ENCODE results near the gene CGNL1. TPM values are rescaled to one million over a fixed set of nuclear protein-coding genes. Genes with fewer than 3 reads are reported as not detected.
A peak's percentile ranks its signal among the peaks of the same experiment; 100 is the strongest.

Gene CGNL1
- total RNA-seq, 1 donor from 2014 or later = 5.7 TPM

DNA sequence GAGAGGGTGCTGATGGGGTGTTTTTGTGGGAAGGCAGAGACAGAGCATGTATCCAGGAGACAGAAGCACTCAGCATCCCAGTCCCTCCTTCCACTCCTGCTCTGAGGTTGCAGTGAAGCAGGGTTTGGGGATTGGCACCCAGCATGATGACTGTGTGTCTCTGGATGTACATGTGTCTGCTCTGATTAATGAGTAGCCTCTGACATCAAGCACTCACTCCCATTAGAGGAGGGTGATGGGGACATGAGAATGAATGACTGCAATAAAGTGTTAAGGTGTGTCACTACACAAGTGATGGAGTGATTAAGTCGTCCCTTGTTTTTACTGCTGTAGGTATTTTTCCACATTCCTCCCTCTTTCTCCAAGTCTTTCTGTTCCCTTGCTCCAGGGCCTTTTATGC, 205.8 kb downstream of the CGNL1 start:
- DNase-seq (ENCODE audit: low spot score in 2 of 2) (no peak), FAIRE-seq (no peak)

DNA sequence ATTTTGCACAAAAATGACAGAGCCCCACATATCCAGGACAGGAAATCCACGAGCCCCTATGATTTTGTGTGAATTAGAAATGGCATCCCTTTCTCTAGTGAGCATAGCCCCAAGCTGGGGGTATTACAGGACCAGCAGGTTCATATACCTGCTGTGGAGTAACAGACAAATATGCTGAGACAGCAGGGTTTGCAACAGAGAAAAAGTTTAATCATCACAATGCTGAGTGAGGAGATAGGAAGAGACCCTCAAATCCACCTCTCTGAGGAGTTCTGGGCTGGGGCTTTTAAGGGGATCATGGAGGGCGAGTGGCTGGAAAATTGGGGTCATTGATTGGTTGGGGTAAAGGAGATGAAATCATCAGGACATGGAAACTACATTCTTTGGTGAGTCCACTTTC, 207.0 kb downstream of the CGNL1 start:
- FAIRE-seq (no peak), DNase-seq (ENCODE audit: low spot score in 2 of 2) (no peak)

DNA sequence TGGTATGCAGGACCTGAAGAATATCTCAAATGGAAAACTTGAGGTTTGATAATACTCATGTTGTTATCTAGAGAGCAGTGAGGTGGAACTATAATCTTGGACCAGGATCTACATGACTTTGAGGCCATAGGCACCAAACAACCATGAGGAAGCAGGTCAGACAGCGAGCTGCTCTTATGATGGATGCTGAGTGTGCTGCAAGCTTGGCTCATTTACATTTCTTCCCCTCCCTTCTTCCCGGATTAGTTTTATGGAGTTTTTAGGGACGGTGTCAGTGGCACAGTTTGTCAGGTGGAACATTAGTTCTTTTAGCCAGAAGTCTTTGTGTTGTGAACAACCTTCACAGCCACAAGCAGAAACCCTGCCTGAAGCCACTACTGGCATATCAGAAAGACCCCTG, 207.4 kb downstream of the CGNL1 start:
- DNase-seq (ENCODE audit: low spot score in 2 of 2) (no peak), FAIRE-seq (no peak)

DNA sequence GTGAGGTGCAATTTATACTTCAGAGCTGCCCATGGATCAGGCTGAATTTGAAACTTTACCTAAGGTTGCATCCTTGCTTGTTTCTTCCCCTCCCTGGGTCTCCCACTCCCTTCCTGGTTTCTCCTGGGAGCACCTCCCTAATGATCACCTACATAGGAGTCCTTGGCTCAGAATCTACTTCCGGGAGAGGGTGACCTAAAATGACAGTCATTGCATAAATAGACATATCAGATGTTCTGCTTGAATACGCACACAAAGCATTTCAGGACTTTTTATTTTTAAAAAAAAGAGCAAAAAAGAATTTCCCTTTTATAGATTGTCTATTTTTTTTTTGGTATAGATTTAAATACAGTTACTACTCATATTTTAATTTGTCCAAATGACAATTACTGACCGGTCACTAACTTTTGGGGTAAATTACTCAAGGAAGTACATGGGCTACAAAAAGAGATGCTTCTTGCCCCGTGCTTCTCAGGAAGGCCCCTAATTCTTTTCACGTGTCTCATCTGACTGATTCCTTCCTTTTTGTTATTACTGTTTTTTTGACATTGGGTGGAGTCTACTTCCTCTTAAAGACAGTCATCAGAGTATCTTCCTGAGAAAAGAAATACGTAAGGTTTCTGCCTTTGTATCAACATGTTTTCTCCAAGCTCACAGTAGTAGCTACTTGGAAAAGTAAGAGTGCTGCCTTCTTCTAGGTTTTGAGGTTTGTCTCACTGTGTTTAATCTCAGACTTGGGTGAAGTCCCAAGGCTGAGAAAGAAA, 210.5 kb downstream of the CGNL1 start:
- no peak for FAIRE-seq

DNA sequence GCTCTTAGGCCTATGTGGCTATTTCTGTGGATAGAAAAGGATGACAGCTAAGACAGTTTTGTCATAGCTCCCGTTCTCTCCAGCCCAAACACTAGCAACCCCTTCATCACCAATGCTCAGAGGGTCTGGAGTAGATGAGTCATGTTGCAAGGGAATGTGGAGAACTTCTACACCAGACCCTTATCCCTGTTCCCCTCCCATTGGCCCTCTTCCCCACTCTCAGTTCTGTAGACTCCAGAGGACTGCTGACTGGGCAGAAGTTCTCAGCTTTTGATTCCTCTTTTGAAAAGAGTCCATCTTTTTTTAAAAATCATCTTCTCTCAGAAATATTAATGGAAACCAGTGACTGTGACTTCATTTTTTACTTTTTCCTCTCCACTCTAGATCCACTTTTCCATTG, 213.0 kb downstream of the CGNL1 start:
- FAIRE-seq (no peak), DNase-seq (ENCODE audit: low spot score in 2 of 2) (peak in 1 of 2 donors; percentile 19)

More for the DNA sequence above, 210.5 kb downstream of the CGNL1 start:
- no peak for DNase-seq (ENCODE audit: low spot score in 2 of 2)

DNA sequence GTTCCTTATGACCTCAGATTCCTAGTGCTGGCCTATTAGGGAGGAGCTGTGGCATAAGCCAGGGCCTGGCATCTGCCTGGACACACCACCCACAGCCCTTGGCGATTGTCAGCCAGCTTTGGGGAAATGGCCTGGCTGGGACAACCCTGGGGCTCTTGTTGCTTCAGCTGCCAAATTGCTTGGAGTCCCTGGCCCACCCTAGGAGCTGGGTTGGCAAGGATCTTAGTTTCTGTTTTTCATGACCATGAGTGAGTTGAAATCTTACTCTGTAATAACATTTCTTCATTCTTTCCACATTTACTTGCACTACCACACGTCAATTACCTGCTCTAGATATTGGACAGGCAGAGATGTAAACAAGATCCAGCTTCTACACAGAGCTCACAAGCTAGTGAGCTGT, 213.4 kb downstream of the CGNL1 start:
- FAIRE-seq (no peak), DNase-seq (ENCODE audit: low spot score in 2 of 2) (no peak)

DNA sequence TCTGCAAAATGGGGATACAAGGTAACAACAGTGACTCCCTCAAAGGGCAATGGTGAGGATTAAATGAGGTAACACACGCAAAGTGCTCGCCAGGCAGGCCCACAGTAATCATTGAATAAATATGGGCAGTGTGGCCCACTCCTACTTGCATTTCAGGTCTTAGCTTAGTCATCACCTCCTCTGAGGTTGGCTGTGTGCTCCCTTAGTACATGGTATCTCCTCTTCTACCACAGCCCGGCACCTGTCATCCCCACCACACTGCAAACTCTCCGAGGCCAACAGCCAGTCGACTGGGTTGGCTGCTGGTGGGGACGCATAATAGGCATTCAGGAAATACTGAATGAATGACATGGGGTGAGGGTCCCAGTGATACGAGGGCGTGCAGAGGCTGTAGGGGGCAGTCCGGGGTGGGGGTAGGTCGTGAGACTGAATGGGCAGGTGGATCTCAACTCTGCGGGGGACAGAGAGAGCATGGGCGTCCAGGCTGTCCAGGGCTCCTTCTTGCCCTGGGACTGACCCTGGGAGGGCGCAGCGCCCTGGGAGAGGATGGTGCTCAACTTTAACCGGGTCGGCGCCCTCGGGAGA, 215.0 kb downstream of the CGNL1 start:
- FAIRE-seq = no peak
- no peak for DNase-seq (ENCODE audit: low spot score in 2 of 2)

DNA sequence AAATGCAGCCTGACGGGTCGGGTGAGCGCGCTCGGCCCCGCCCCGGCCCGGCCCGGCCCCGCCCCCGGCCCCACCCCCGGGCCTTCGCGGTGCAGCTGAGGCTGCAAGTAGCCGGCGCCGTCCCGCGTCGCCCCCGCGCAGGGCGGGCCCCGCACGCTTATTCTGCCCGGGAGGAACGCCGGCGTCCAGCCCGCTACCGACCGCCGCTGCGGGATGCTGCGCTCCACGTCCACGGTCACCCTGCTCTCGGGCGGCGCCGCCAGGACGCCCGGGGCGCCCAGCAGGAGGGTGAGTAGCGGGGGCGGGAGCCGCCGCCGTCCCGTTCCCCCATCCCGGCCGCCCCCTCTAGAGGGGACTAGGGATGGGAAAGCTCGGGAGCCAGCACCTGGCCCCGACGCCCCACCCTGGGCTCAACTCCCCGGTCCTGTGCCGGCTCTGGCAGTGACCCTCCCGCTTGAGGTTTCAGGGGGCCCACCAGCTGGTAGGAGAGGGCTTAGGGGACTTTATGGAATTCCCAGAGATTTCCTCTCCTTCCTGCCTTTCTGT, 215.6 kb downstream of the CGNL1 start, which contains the start of gene MYZAP:
Gene MYZAP, plus strand, starts transcription at position 83 of the 546 bp plus-strand sequence. Its CDS starts 131 bp downstream, at position 214.
- no peak for FAIRE-seq
- DNase-seq (ENCODE audit: low spot score in 2 of 2) = peak; percentile 56 to 78

DNA sequence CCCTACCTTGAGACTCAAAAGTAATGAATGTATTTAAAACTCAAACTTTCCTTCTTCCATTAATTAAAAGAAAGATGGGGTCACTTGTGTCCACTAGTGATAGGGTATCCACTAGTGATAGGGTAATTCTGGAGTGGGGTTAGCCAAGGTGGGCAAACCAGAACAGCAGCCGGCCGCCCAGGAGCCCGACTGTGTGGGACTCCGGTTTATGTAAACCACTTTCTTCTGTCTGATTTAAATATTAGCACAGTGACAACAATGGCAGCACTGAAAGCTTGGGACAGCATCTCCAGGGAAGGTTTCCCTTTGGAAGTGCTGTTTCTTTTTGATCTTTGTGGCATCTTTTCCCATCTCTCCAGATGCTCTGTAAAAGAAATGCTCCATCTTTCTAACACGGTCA, 216.1 kb downstream of the CGNL1 start:
- FAIRE-seq (no peak), DNase-seq (ENCODE audit: low spot score in 2 of 2) (no peak)

DNA sequence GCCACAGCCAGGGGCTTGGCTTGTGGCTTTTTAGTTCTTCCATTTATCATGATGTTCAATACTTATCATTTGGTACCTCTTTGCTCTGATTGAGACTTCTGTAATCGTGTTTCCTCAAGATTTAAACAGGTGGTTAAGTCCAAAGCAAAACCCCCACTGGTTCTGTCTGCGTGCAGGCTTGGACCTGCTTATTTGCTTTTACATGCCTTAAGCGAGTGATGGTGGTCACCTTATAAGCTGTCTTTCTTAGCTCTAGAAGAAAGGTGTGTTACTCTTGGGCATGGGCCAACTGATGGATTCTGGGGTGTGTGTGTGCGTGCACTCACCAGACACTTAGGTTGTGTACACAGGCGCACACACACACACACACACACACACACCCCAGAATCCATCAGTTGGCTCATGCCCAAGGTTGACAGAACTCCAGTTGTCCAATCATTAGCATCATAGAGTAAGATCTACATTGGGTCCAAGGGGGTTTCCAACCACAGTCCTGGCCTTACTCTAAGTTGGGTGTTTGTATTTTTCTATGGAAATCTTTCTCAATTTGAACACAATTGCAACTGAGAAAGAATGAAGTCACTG, 216.6 kb downstream of the CGNL1 start:
- DNase-seq (ENCODE audit: low spot score in 2 of 2) (no peak), FAIRE-seq (no peak)

DNA sequence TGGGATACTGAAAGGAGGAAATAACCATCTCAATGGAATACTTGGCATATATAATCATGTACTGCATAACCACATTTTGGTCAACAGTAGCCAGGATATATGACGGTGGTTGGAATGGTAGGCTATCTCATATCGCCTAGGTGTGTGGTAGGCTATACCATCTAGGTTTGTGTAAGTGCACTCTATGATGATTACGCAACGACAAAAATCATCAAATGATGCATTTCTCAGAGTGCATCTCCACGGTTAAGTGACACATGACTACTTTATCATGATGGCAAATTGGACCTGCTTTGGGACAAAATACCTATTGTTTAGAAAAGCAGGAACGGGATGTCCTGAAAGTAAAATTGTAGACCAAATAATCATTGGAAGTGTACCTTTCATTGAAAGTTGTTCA, 218.2 kb downstream of the CGNL1 start:
- no peak for FAIRE-seq
- DNase-seq (ENCODE audit: low spot score in 2 of 2) = no peak

DNA sequence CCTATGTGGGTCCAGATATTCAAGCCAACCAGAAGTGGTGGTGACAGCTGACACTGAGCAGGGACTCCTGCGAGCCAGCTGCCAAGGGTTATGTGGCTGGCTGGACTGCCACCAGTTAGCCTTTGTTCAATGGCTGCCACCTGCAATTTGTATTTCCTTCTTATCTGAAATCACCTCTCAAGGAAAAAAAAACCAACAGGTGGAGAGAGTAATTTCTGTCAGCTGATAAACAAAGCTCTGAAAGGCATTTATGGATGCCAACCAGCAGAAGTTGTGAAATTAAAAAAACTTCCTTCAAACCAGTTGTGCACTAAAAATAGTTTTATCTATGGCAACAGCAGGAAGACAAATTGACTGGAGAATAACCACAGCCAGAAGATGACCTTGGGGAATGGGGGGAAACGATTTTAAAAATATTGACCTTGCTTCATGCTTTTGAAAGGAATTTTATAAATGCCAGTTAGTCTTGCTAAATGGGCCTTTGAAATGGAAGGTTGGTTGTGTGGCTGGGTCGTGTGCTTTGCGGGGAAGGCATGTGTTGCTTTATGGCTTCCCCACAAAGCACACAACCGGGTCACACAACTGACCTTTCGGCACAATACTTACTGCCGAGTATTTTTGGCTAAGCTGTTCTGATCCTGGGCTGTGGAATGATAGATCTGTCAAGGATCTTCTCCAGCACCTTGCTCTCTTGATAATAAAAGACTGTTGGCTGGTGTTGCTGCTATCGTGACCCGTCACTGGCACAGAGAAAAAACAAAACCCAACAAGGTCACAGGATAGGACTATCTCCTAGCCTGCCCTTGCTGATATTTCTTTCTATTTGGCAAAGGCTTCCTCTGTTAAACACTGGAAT, 218.9 kb downstream of the CGNL1 start:
- FAIRE-seq (no peak), DNase-seq (ENCODE audit: low spot score in 2 of 2) (no peak)

DNA sequence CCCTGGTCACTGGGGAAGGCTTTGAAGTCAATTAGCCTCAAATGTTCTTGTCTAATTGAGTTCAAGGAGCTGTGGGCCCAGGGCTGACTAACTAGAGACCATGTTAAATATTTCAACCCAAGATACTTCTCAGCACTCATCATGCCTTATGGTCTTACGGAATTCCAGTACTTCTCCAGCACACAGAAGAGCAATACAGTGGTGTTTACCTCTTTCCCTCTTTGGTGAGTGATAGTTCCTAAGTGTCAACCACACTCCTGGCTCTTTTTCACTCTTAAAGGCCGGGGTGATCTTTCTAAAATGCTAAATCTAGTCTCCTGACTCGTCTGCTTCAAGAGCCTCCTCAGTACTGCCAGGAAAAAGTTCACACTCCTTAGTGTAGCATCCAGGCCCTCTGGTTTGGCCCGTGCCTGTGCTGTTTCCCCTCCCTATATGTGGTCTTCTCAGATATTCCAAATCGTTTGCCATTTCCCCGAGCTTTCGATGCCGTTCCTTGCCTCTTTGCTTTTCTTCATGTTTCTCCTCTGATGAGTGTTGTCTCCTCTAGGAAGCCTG, 220.1 kb downstream of the CGNL1 start:
- DNase-seq (ENCODE audit: low spot score in 2 of 2) (no peak), FAIRE-seq (no peak)

DNA sequence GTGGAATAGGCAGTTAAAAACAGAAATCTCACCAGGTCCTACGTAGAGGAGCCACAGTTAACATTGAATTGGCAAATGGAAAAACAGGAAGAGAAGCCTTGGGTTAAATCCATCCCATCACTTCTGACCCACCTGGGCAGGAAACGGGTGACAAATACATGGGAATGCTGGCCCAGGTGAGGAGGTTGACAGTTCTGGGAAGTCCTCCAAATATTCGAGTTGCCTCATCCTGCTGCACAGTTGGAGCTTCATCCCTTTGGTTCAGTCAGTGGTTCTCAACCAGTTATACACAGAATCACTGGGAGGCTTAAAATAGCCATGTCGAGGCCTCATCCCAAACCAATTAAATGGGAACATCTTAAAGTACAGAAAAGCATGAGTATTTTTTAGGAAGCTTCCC, 220.7 kb downstream of the CGNL1 start:
- no peak for DNase-seq (ENCODE audit: low spot score in 2 of 2)
- no peak for FAIRE-seq

DNA sequence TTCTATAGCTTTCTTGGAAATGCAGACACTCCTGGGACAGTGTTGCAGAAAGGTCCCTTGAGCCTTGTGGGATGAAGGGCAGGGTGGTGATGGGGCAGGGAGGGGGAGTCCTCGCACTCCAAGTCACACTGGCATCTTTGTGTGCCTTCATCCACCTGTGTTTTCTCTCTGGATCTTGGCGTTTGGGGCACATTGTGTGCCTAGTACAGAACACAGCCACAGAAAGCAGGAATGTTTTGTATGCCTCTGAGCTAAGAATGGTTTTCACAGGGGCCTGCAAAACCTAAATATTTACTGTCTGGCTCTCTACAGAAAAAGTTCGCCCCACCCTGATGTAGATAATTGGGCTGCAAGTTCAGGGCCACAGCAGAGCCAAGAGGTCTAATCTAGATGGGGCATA, 221.1 kb downstream of the CGNL1 start:
- FAIRE-seq (no peak), DNase-seq (ENCODE audit: low spot score in 2 of 2) (no peak)

DNA sequence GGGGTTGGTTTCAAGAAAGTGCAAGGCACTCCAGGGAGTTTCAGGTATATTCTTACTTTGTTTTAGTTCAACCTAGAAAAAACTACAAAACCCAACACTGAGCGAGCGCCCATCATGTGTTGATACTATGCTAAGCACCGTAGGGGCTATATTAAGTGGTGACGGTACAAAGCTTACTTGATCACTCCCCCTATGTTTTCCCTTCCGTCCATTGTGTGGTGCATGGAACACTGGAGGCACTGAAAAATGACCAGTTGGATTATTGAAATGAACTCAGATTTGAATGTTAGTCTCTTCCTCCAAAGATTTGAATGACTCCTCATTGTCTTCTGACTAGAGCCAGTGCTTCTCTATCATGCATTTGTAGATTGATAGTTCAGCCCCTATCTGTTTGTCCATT, 222.0 kb downstream of the CGNL1 start:
- no peak for FAIRE-seq
- DNase-seq (ENCODE audit: low spot score in 2 of 2) = no peak

DNA sequence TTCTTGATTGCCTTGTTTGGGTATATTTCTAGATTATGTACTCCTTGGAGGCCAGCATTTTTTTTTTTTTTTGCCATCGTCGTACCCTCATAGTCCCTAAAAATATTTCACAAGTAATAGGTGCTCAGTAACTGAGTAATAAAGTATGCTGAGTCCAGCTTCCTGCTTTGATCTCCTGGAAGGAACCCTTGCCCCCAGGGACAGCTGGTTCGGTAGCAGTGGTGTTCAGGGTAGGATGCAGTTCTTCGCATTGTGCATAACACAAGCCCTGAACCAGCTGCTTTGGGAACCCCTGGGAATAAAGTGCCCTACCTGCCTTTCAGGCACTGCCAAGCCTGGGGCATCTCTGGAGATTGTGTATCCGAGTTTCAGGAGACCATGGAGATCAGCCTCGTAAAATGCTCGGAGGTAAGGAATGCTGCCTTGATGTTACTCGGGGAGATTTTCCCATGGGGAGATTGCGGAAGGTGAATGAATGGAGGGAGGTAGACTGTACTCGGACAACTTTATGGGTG, 223.0 kb downstream of the CGNL1 start:
- DNase-seq (ENCODE audit: low spot score in 2 of 2) (no peak), FAIRE-seq (no peak)

DNA sequence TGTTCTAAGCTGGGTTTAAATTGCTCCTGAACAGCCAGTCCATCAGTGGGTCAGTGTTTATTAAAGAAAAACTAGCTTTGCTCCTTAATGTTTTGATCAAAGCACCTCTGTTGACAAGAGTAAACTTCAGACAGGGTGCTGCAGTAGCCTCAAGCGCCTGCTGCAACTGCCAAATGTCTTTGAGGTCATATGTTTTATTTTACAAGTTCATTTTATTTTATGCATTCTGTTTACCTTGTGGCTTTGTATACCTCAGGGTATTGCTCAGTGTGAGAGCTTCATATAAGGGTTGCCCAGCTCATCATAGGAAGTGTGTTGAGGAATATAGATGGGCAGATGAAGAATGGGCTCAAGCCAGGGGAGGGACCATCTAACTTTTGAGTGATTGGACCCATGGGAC, 223.9 kb downstream of the CGNL1 start:
- DNase-seq (ENCODE audit: low spot score in 2 of 2) (no peak), FAIRE-seq (no peak)
